DND-41 (cell line): Measurements from ENCODE around the gene LMO1.

Experiments used
- ATAC-seq: fragments of 200-7000 bp; cut with Tn5 transposase; 3 replicates; pipeline ENCODE4 v1.9.1; 2021; ENCODE audit warnings: low read depth; ENCODE audit not compliant: insufficient read depth
- DNase-seq: peaks from one replicate; pipeline ENCODE4 v3.0.0-alpha.2; 2020
- H2AFZ ChIP-seq: 2 replicates; pipeline ENCODE4 v1.6.0; 2012; ENCODE audit warnings: low read depth, low read length
- H3K27ac ChIP-seq: 2 replicates; pipeline ENCODE4 v1.5.1; 2012; ENCODE audit warnings: low read length, inconsistent platforms
- H3K27me3 ChIP-seq: fragments of 200-600 bp; sonication (generic); 2 replicates; pipeline ENCODE4 v1.6.0; 2012; ENCODE audit warnings: low read length, mild to moderate bottlenecking, inconsistent platforms; ENCODE audit not compliant: insufficient read depth, poor library complexity
- H3K36me3 ChIP-seq: 2 replicates; pipeline ENCODE4 v1.5.1; 2012; ENCODE audit warnings: low read length, inconsistent platforms; ENCODE audit not compliant: insufficient read depth
- H3K4me1 ChIP-seq: 2 replicates; pipeline ENCODE4 v1.5.1; 2012; ENCODE audit warnings: mild to moderate bottlenecking, low read length; ENCODE audit not compliant: insufficient read depth
- H3K4me2 ChIP-seq: 2 replicates; pipeline ENCODE4 v1.6.0; 2012; ENCODE audit warnings: mild to moderate bottlenecking, moderate library complexity, low read length, inconsistent platforms; ENCODE audit not compliant: insufficient read depth
- H3K4me3 ChIP-seq, 2 experiments: fragments of 200-600 bp in 1 of 2; shearing (Covaris generic) in 1 of 2; 2 replicates each; pipeline ENCODE4 v1.5.1; 2012 to 2016; ENCODE audit warnings: inconsistent platforms in 2 of 2, low read length in 2 of 2, mild to moderate bottlenecking in 2 of 2, low read depth in 1 of 2, moderate library complexity in 1 of 2
- H3K79me2 ChIP-seq: 2 replicates; pipeline ENCODE4 v1.6.0; 2012; ENCODE audit warnings: low read length, inconsistent platforms; ENCODE audit not compliant: insufficient read depth
- H3K9ac ChIP-seq: 2 replicates; pipeline ENCODE4 v1.6.0; 2012; ENCODE audit warnings: low read depth, mild to moderate bottlenecking, inconsistent platforms, low read length, moderate library complexity
- H3K9me3 ChIP-seq: 2 replicates; pipeline ENCODE4 v1.5.1; 2012; ENCODE audit warnings: low read length, moderate library complexity, mild to moderate bottlenecking, inconsistent platforms; ENCODE audit not compliant: insufficient read depth, severe bottlenecking
- H4K20me1 ChIP-seq: 2 replicates; pipeline ENCODE4 v1.6.0; 2012; ENCODE audit warnings: low read length; ENCODE audit not compliant: insufficient read depth
- CTCF ChIP-seq: IDR thresholded peaks from 2 replicates; pipeline ENCODE4 v1.5.1; 2012; ENCODE audit warnings: borderline replicate concordance, low read length, moderate library complexity, mild to moderate bottlenecking; ENCODE audit not compliant: poor library complexity, severe bottlenecking; ENCODE audit errors: extremely low read depth
- EZH2 ChIP-seq: IDR thresholded peaks from 3 replicates; pipeline ENCODE4 v1.6.1; 2012; ENCODE audit warnings: borderline replicate concordance, low read depth, mild to moderate bottlenecking, moderate library complexity, low read length, inconsistent platforms; ENCODE audit not compliant: severe bottlenecking

LMO1 gene

GRCh38 chr11:8230921-8231847 lies 32.5 kb downstream of the LMO1 start:
- Histone ChIP-seq H3K4me3 (no peak overlapping the region), H3K9ac (no peak overlapping the region), H3K4me1 (no peaks in the 10 kb centered on the region), H3K36me3 (no peaks in the 10 kb centered on the region), H2AFZ (no peak overlapping the region), H3K27me3 (peaks cover 11% of the 10 kb centered on the region), H3K27ac (no peak overlapping the region), H3K79me2 (no peaks in the 10 kb centered on the region), H3K9me3 (no peaks in the 10 kb centered on the region), H3K4me2 (no peak overlapping the region), H4K20me1 (no peaks in the 10 kb centered on the region; the same call in 1 of the 2 replicates)
- DNase-seq (no peak), ATAC-seq (no peak)
- TF ChIP-seq EZH2 (no peak), CTCF (no peak)

GRCh38 chr11:8230178-8230859 lies 33.4 kb downstream of the LMO1 start:
- DNase-seq (no peak), ATAC-seq (no peak)
- no peaks in the 10 kb centered on the region for H3K4me1 ChIP-seq
- TF ChIP-seq CTCF, result no peak
- no peak for TF ChIP-seq EZH2
- no peaks in the 10 kb centered on the region for H3K9me3 ChIP-seq
- no peak overlapping the region for H3K4me3 ChIP-seq
- no peak overlapping the region for H3K27ac ChIP-seq
- no peak overlapping the region for H3K4me2 ChIP-seq
- H3K79me2 ChIP-seq, result no peaks in the 10 kb centered on the region
- no peaks in the 10 kb centered on the region for H3K36me3 ChIP-seq
- peaks cover 11% of the 10 kb centered on the region for H3K27me3 ChIP-seq
- no peak overlapping the region for H2AFZ ChIP-seq
- peaks cover 3% of the 10 kb centered on the region; the same call in 1 of the 2 replicates for H4K20me1 ChIP-seq
- H3K9ac ChIP-seq, result no peak overlapping the region

GRCh38 chr11:8229299-8230177 lies 34.1 kb downstream of the LMO1 start:
- no peak for ATAC-seq
- peaks cover 7% of the 10 kb centered on the region for H3K27me3 ChIP-seq
- no peak overlapping the region for H3K4me2 ChIP-seq
- DNase-seq, result no peak
- peaks cover 3% of the 10 kb centered on the region; the same call in 1 of the 2 replicates for H4K20me1 ChIP-seq
- no peaks in the 10 kb centered on the region for H3K36me3 ChIP-seq
- no peaks in the 10 kb centered on the region for H3K79me2 ChIP-seq
- no peak overlapping the region for H3K4me3 ChIP-seq
- no peaks in the 10 kb centered on the region for H3K9me3 ChIP-seq
- H3K4me1 ChIP-seq, result no peaks in the 10 kb centered on the region
- H3K9ac ChIP-seq, result no peak overlapping the region
- TF ChIP-seq CTCF (no peak), EZH2 (no peak)
- H3K27ac ChIP-seq, result no peak overlapping the region
- no peak overlapping the region for H2AFZ ChIP-seq
